DMS153 (cell line): ENCODE measurements around the gene FGG.
"Not testable (repeated sequence)": the region's sequence is repeated elsewhere in the genome, so short reads cannot be mapped to it uniquely, and the experiment has no call there.

Experiments used
- DNase-seq: peaks from one replicate; lab custom pipeline; 2025; lab: John Stamatoyannopoulos, UW

The FGG gene

GRCh38 chr4:154610582-154610981 lies 1.9 kb downstream of the FGG start:
- no peak for DNase-seq

- no peak for DNase-seq
These were observed 2.9 kb downstream of the FGG start for GRCh38 chr4:154609532-154609931.

- DNase-seq = no peak
These were observed 3.8 kb downstream of the FGG start for GRCh38 chr4:154608361-154609252.

- DNase-seq = no peak
These were observed 5.4 kb downstream of the FGG start for GRCh38 chr4:154606728-154607723.

- no peak for DNase-seq
These were observed 7.7 kb downstream of the FGG start for GRCh38 chr4:154604696-154605200.

- DNase-seq = no peak
These were observed 9.2 kb downstream of the FGG start for GRCh38 chr4:154603033-154603943.

GRCh38 chr4:154602404-154603020 lies 9.9 kb downstream of the FGG start:
- DNase-seq = no peak

- DNase-seq = no peak
These were observed 14.4 kb downstream of the FGG start for GRCh38 chr4:154597798-154598774.

- not testable (repeated sequence) for DNase-seq
These were observed 15.2 kb downstream of the FGG start for GRCh38 chr4:154597281-154597680.

- DNase-seq = no peak
These were observed 16.6 kb downstream of the FGG start for GRCh38 chr4:154595807-154596206.

- DNase-seq = not testable (repeated sequence)
These were observed 18.1 kb downstream of the FGG start for GRCh38 chr4:154594343-154594742.

GRCh38 chr4:154593868-154594267 lies 18.6 kb downstream of the FGG start:
- no peak for DNase-seq

GRCh38 chr4:154591890-154592289 lies 20.6 kb downstream of the FGG start:
- no peak for DNase-seq

GRCh38 chr4:154590329-154591006 lies 22.0 kb downstream of the FGG start, which contains the start of gene FGA:
TSS of gene FGA (minus strand) at chr4:154590742. CDS start at chr4:154590687, 55 bp downstream.
- no peak for DNase-seq

GRCh38 chr4:154589296-154590197 lies 22.9 kb downstream of the FGG start:
- no peak for DNase-seq

GRCh38 chr4:154588198-154588597 lies 24.3 kb downstream of the FGG start:
- no peak for DNase-seq

- no peak for DNase-seq
These were observed 26.0 kb downstream of the FGG start for GRCh38 chr4:154586296-154587033.
